ENCODE data around the gene CISD1.

Gene CISD1

GRCh38 chr10:58266003-58266825, 2.7 kb upstream of the CISD1 start:
- peak; percentile 15 for DNase-seq (ENCODE audit: low spot score)

- peak; percentile 39 for DNase-seq (ENCODE audit: low spot score)
These were observed 1.9 kb upstream of the CISD1 start for GRCh38 chr10:58266826-58267712.

GRCh38 chr10:58267713-58268453, 1.1 kb upstream of the CISD1 start, which contains the start of gene IPMK:
IPMK (minus strand) TSS chr10:58267894; CDS start chr10:58267611, 283 bp downstream.
- DNase-seq (ENCODE audit: low spot score), result peak; percentile 95

- DNase-seq (ENCODE audit: low spot score), result no peak
These were observed 462 bp upstream of the CISD1 start for GRCh38 chr10:58268454-58268945.

GRCh38 chr10:58269782-58270290, 874 bp downstream of the CISD1 start:
- no peak for DNase-seq (ENCODE audit: low spot score)

GRCh38 chr10:58275261-58275660, 6.3 kb downstream of the CISD1 start:
- no peak for DNase-seq (ENCODE audit: low spot score)

GRCh38 chr10:58275908-58276307, 6.9 kb downstream of the CISD1 start:
- DNase-seq (ENCODE audit: low spot score), result no peak

- no peak for DNase-seq (ENCODE audit: low spot score)
These were observed 9.5 kb downstream of the CISD1 start for GRCh38 chr10:58278274-58278961.

- DNase-seq (ENCODE audit: low spot score), result no peak
These were observed 10.0 kb downstream of the CISD1 start for GRCh38 chr10:58278962-58279307.

- DNase-seq (ENCODE audit: low spot score), result no peak
These were observed 11.5 kb downstream of the CISD1 start for GRCh38 chr10:58280477-58280876.

GRCh38 chr10:58281092-58281752, 12.3 kb downstream of the CISD1 start:
- DNase-seq (ENCODE audit: low spot score), result no peak

- no peak for DNase-seq (ENCODE audit: low spot score)
These were observed 13.7 kb downstream of the CISD1 start for GRCh38 chr10:58282615-58283014.

- peak; percentile 36 for DNase-seq (ENCODE audit: low spot score)
These were observed 22.7 kb downstream of the CISD1 start for GRCh38 chr10:58291538-58292174.

GRCh38 chr10:58293989-58294388, 25.0 kb downstream of the CISD1 start:
- no peak for DNase-seq (ENCODE audit: low spot score)

GRCh38 chr10:58299580-58299979, 30.6 kb downstream of the CISD1 start:
- DNase-seq (ENCODE audit: low spot score), result peak; percentile 25

GRCh38 chr10:58300676-58301075, 31.7 kb downstream of the CISD1 start:
- no peak for DNase-seq (ENCODE audit: low spot score)

GRCh38 chr10:58302254-58302653, 33.3 kb downstream of the CISD1 start:
- no peak for DNase-seq (ENCODE audit: low spot score)

GRCh38 chr10:58304099-58304633, 35.2 kb downstream of the CISD1 start:
- DNase-seq (ENCODE audit: low spot score), result no peak

GRCh38 chr10:58305821-58306220, 36.9 kb downstream of the CISD1 start:
- DNase-seq (ENCODE audit: low spot score), result no peak

- no peak for DNase-seq (ENCODE audit: low spot score)
These were observed 38.7 kb downstream of the CISD1 start for GRCh38 chr10:58307676-58308075.

All from putamen (tissue), 1 donor.